Right atrium auricular region (tissue), 2 donors: ENCODE results near the gene PPHLN1. TPM values are rescaled to one million over a fixed set of nuclear protein-coding genes. Genes with fewer than 3 reads are reported as not detected.
A peak's percentile ranks its signal among the peaks of the same experiment; 100 is the strongest.

Experiments
- DNase-seq: peaks from one replicate; pipeline ENCODE4 v3.0.0-alpha.2; 2019; ENCODE audit warnings: low spot score
- H3K27ac ChIP-seq, 2 donors: fragments of 200-600 bp; sonication (generic); 1 replicate in 1 of 2; 2 replicates in 1 of 2; pipeline ENCODE4 v1.5.1; 2016 to 2019
- H3K27me3 ChIP-seq, 2 donors: fragments of 200-600 bp; sonication (generic); one replicate each; pipeline versions ENCODE4 v1.5.1 to v1.6.0; 2017 to 2019
- H3K36me3 ChIP-seq: fragments of 200-600 bp; sonication (generic); one replicate; pipeline ENCODE4 v1.5.1; 2016
- H3K4me1 ChIP-seq, 2 donors: fragments of 200-600 bp; sonication (generic); one replicate each; pipeline versions ENCODE4 v1.5.1 to v1.6.0; 2017 to 2019
- H3K4me3 ChIP-seq, 2 donors: fragments of 200-600 bp; sonication (generic); 1 replicate in 1 of 2; 2 replicates in 1 of 2; pipeline ENCODE4 v1.5.1; 2017 to 2019; ENCODE audit warnings: mild to moderate bottlenecking in 1 of 2, moderate library complexity in 1 of 2
- H3K9me3 ChIP-seq, 2 donors: fragments of 200-600 bp; sonication (generic); one replicate each; pipeline ENCODE4 v1.5.1; 2019
- total RNA-seq, 2 donors: library from RNA; depleted of rRNA; stranded (reverse); fragments of >200 nt; gene quantifications; one replicate each; pipeline ENCODE4 v1.1.0, GENCODE V29; 2016
- TF ChIP-seq, protein P1 (sequence below), 2 donors: fragments of 200-600 bp; sonication (generic); IDR thresholded peaks; one replicate each; pipeline ENCODE4 v1.5.1; 2019; ENCODE audit warnings: antibody characterized with exemption in 2 of 2

Gene PPHLN1
- total RNA-seq, 2 donors from 2014 or later, result 36.6 to 46.6 TPM

- TF ChIP-seq, protein P1, sequence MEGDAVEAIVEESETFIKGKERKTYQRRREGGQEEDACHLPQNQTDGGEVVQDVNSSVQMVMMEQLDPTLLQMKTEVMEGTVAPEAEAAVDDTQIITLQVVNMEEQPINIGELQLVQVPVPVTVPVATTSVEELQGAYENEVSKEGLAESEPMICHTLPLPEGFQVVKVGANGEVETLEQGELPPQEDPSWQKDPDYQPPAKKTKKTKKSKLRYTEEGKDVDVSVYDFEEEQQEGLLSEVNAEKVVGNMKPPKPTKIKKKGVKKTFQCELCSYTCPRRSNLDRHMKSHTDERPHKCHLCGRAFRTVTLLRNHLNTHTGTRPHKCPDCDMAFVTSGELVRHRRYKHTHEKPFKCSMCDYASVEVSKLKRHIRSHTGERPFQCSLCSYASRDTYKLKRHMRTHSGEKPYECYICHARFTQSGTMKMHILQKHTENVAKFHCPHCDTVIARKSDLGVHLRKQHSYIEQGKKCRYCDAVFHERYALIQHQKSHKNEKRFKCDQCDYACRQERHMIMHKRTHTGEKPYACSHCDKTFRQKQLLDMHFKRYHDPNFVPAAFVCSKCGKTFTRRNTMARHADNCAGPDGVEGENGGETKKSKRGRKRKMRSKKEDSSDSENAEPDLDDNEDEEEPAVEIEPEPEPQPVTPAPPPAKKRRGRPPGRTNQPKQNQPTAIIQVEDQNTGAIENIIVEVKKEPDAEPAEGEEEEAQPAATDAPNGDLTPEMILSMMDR (IDR thresholded peaks at IDR 0.05), result no peak
- Histone ChIP-seq H3K9me3 (no peaks in the 10 kb centered on the region), H3K4me1 (no peaks in the 10 kb centered on the region), H3K36me3 (no peaks in the 10 kb centered on the region), H3K4me3 (no peak overlapping the region), H3K27ac (no peak overlapping the region), H3K27me3 (no peaks in the 10 kb centered on the region)
- no peak for DNase-seq
Observed at GRCh38 chr12:42365486-42365885, 39.5 kb downstream of the PPHLN1 start.

DNA sequence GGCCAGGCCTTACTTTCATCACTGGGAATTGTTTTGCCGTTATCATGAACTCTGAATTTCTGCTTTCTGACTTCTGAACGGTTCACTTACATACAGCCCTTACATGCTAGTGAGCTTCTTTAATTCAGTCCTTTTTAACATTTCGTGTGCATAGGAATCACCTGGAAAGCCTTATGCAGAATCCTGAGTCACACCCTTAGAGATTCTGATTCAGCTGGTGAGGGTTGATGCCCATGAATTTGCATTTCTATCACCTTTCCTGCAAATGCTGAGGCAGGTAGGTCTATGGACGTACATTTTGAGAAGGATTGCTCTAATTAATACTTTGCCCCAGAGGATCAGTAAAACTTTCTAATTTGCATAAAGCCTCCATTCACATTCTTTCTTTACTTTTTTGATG lies 44.0 kb downstream of the PPHLN1 start:
- Histone ChIP-seq H3K4me1 (no peaks in the 10 kb centered on the region), H3K27ac (no peak overlapping the region), H3K9me3 (no peaks in the 10 kb centered on the region), H3K36me3 (no peaks in the 10 kb centered on the region), H3K4me3 (no peak overlapping the region), H3K27me3 (no peaks in the 10 kb centered on the region)
- TF ChIP-seq, protein P1 (IDR thresholded peaks at IDR 0.05), result no peak
- DNase-seq, result no peak

- no peak for DNase-seq
- no peaks in the 10 kb centered on the region for H3K27me3 ChIP-seq
- H3K27ac ChIP-seq, result no peak overlapping the region
- H3K4me3 ChIP-seq, result no peak overlapping the region
- no peaks in the 10 kb centered on the region for H3K9me3 ChIP-seq
- TF ChIP-seq, protein P1 (IDR thresholded peaks at IDR 0.05), result peak; percentile 46 to 79
- no peaks in the 10 kb centered on the region for H3K4me1 ChIP-seq
- no peaks in the 10 kb centered on the region for H3K36me3 ChIP-seq
Observed at GRCh38 chr12:42372154-42372791, 46.3 kb downstream of the PPHLN1 start.

- H3K27me3 ChIP-seq, result no peaks in the 10 kb centered on the region
- no peaks in the 10 kb centered on the region for H3K36me3 ChIP-seq
- no peak overlapping the region for H3K27ac ChIP-seq
- H3K4me3 ChIP-seq, result no peak overlapping the region
- TF ChIP-seq, protein P1 (IDR thresholded peaks at IDR 0.05), result no peak
- H3K4me1 ChIP-seq, result no peaks in the 10 kb centered on the region
- H3K9me3 ChIP-seq, result no peaks in the 10 kb centered on the region
- no peak for DNase-seq
Observed at GRCh38 chr12:42373669-42374068, 47.7 kb downstream of the PPHLN1 start.

- TF ChIP-seq, protein P1 (IDR thresholded peaks at IDR 0.05), result no peak
- Histone ChIP-seq H3K27me3 (no peaks in the 10 kb centered on the region), H3K9me3 (no peaks in the 10 kb centered on the region), H3K27ac (no peak overlapping the region), H3K4me1 (peaks cover 0 to under 1% of the 10 kb centered on the region in 2 donors), H3K4me3 (no peak overlapping the region), H3K36me3 (no peaks in the 10 kb centered on the region)
- DNase-seq, result no peak
Observed at GRCh38 chr12:42380733-42381132, 54.8 kb downstream of the PPHLN1 start.
